ENCODE measurements around the gene MAN2A2. TPM values are rescaled to one million over a fixed set of nuclear protein-coding genes. Genes with fewer than 3 reads are reported as not detected.

Gene MAN2A2
- total and polyA plus RNA-seq, 9 of the 15 experiments (the other 6 are each of a cell fraction or from before 2014, with no cell fraction given) = 7.3 to 151 (median 43.4) TPM

- TF ChIP-seq MGA (IDR thresholded peaks at IDR 0.05) (no peak), BCLAF1 (IDR thresholded peaks at IDR 0.05; ENCODE audit: borderline replicate concordance in 1 of 2, control insufficient read depth in 1 of 2, low read depth in 2 of 2, low read length in 1 of 2) (no peak), HMG20A (CRISPR knock-in tag; conservative IDR thresholded peaks at IDR 0.05) (no peak), MXI1 (IDR thresholded peaks at IDR 0.05; ENCODE audit: low read depth, low read length) (no peak), EP400 (IDR thresholded peaks at IDR 0.05) (no peak), ZC3H8 (IDR thresholded peaks at IDR 0.05) (no peak), DNMT1 (IDR thresholded peaks at IDR 0.05) (no peak), BRF1 (IDR thresholded peaks at IDR 0.05; ENCODE audit: borderline replicate concordance, extremely low read depth, insufficient read length) (no peak), SMAD4 (CRISPR knock-in tag; conservative IDR thresholded peaks at IDR 0.05) (peak; percentile 52; the same call in 1 of the 2 replicates), MCM7 (IDR thresholded peaks at IDR 0.05) (no peak), SNAPC5 (CRISPR knock-in tag; IDR thresholded peaks at IDR 0.05) (no peak)
These were observed 30.5 kb upstream of the MAN2A2 start (continued) for GRCh38 chr15:90872486-90873184.
